Measurements from ENCODE around the gene TNFAIP8. TPM values are rescaled to one million over a fixed set of nuclear protein-coding genes. Genes with fewer than 3 reads are reported as not detected.

Gene TNFAIP8
- total RNA-seq, 1 donor from 2014 or later: 3.2 TPM

GRCh38 chr5:119396030-119396664, 40.3 kb downstream of the TNFAIP8 start:
- Histone ChIP-seq H3K4me3 (no peak overlapping the region), H3K27ac (replicated peaks) (no peak overlapping the region), H3K4me1 (peaks cover 12% of the 10 kb centered on the region), H3K27me3 (ENCODE audit: low read depth) (no peaks in the 10 kb centered on the region), H3K36me3 (peaks cover 8% of the 10 kb centered on the region), H3K9me3 (replicated peaks) (no peaks in the 10 kb centered on the region)
- intact Hi-C loops (cut with micrococcal nuclease): no loop called here
- TF ChIP-seq CTCF (IDR thresholded peaks at IDR 0.05; ENCODE audit: borderline replicate concordance): no peak
- DNase-seq: no peak

GRCh38 chr5:119397518-119398380, 41.9 kb downstream of the TNFAIP8 start:
- intact Hi-C loops (cut with micrococcal nuclease): no loop called here
- Histone ChIP-seq H3K36me3 (peaks cover 8% of the 10 kb centered on the region), H3K9me3 (replicated peaks) (no peaks in the 10 kb centered on the region), H3K4me1 (peaks cover 12% of the 10 kb centered on the region), H3K27me3 (ENCODE audit: low read depth) (no peaks in the 10 kb centered on the region), H3K27ac (replicated peaks) (peak overlapping the region; percentile 41), H3K4me3 (no peak overlapping the region)
- no peak for DNase-seq
- no peak for TF ChIP-seq CTCF (IDR thresholded peaks at IDR 0.05; ENCODE audit: borderline replicate concordance)

- TF ChIP-seq CTCF (IDR thresholded peaks at IDR 0.05; ENCODE audit: borderline replicate concordance): no peak
- peak overlapping the region; percentile 41 for H3K27ac ChIP-seq (replicated peaks)
- intact Hi-C loops (cut with micrococcal nuclease): no loop called here
- DNase-seq: peak; percentile 70
- H3K4me1 ChIP-seq: peaks cover 12% of the 10 kb centered on the region
- no peak overlapping the region for H3K4me3 ChIP-seq
- no peaks in the 10 kb centered on the region for H3K36me3 ChIP-seq
- H3K9me3 ChIP-seq (replicated peaks): no peaks in the 10 kb centered on the region
- no peaks in the 10 kb centered on the region for H3K27me3 ChIP-seq (ENCODE audit: low read depth)
Observed at GRCh38 chr5:119398727-119399466, 43.1 kb downstream of the TNFAIP8 start.

GRCh38 chr5:119400245-119400644, 44.4 kb downstream of the TNFAIP8 start:
- intact Hi-C loops (cut with micrococcal nuclease): no loop called here
- no peak for DNase-seq
- no peak for TF ChIP-seq CTCF (IDR thresholded peaks at IDR 0.05; ENCODE audit: borderline replicate concordance)
- Histone ChIP-seq H3K36me3 (no peaks in the 10 kb centered on the region), H3K27me3 (ENCODE audit: low read depth) (no peaks in the 10 kb centered on the region), H3K9me3 (replicated peaks) (no peaks in the 10 kb centered on the region), H3K27ac (replicated peaks) (no peak overlapping the region), H3K4me3 (no peak overlapping the region), H3K4me1 (peaks cover 12% of the 10 kb centered on the region)

- H3K9me3 ChIP-seq (replicated peaks): no peaks in the 10 kb centered on the region
- H3K27ac ChIP-seq (replicated peaks): no peak overlapping the region
- DNase-seq: no peak
- no peaks in the 10 kb centered on the region for H3K36me3 ChIP-seq
- no peak overlapping the region for H3K4me3 ChIP-seq
- intact Hi-C loops (cut with micrococcal nuclease): no loop called here
- peaks cover 13% of the 10 kb centered on the region for H3K27me3 ChIP-seq (ENCODE audit: low read depth)
- no peak for TF ChIP-seq CTCF (IDR thresholded peaks at IDR 0.05; ENCODE audit: borderline replicate concordance)
- peaks cover 12% of the 10 kb centered on the region for H3K4me1 ChIP-seq
Observed at GRCh38 chr5:119402081-119402480, 46.3 kb downstream of the TNFAIP8 start.

All from left ventricle myocardium inferior (tissue), 1 donor.